ENCODE measurements around the gene ARHGDIB.

DNA sequence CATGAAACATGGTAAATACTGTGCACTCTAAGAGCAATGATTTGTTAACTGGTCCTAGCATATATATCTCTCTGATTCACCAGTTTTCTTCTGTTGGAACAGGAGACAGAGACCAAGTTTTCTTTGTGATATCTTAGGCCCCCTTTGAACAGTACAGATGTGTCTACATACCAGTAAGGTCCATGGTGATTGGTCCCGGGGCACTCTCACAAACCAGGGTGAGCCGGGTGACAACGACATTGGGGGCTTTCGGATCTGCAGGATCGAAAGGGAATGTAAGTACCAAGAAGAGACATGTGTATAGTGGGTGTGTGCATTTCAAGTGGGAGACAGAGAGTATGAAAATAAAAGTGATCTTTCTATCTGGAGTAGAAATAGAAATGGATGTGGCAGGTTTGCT, 11.8 kb downstream of the ARHGDIB start:
- TF ChIP-seq CTCF (conservative IDR thresholded peaks at IDR 0.05 in 1 of 2, IDR thresholded peaks at IDR 0.05 in 1 of 2; ENCODE audit: low read depth in 1 of 2, low read length in 2 of 2) (no peak), EZH2 (IDR thresholded peaks at IDR 0.05; ENCODE audit: low read length, missing control alignments) (no peak)

Data from fibroblast of lung (primary cell).